H1 (cell line): Measurements from ENCODE around the gene CENATAC. TPM values are rescaled to one million over a fixed set of nuclear protein-coding genes. Genes with fewer than 3 reads are reported as not detected.

Source experiments
- CTCF ChIA-PET: fragments of 300-600 bp; sonication (Branson Sonifier 250); formaldehyde crosslinking; loops from one replicate; lab custom pipeline; 2021; ENCODE audit not compliant: partially characterized antibody; lab: Charles Lee
- POLR2A ChIA-PET: fragments of 300-600 bp; sonication (Branson Sonifier 250); formaldehyde crosslinking; loops from one replicate; lab custom pipeline; 2021; ENCODE audit warnings: inconsistent platforms; ENCODE audit not compliant: partially characterized antibody; lab: Charles Lee
- DNase-seq, 2 experiments: peaks; one replicate each; pipeline versions ENCODE4 v3.0.0 to v3.0.0-alpha.2; 2010 to 2022; ENCODE audit warnings: low spot score in 2 of 2, low read depth in 1 of 2, mixed read lengths in 1 of 2
- FAIRE-seq: peaks from 2 replicates; lab custom pipeline; 2011; peaks lifted over from hg19 to GRCh38; lab: Jason Lieb, UNC
- H2AFZ ChIP-seq: 2 replicates; pipeline ENCODE4 v1.8.1; 2012; ENCODE audit warnings: low read length, inconsistent platforms
- H2AK5ac ChIP-seq: 2 replicates; pipeline ENCODE4 v1.6.1; 2013; ENCODE audit warnings: low read depth, low read length
- H2BK120ac ChIP-seq: replicated peaks from 2 replicates; pipeline ENCODE3; 2013; ENCODE audit warnings: low read depth, low read length, inconsistent platforms
- H2BK12ac ChIP-seq: 2 replicates; pipeline ENCODE4 v1.6.1; 2013; ENCODE audit warnings: low read depth, low read length
- H2BK15ac ChIP-seq: 2 replicates; pipeline ENCODE4 v1.6.1; 2013; ENCODE audit warnings: low read length
- H2BK20ac ChIP-seq: 2 replicates; pipeline ENCODE4 v1.6.1; 2013; ENCODE audit warnings: low read length
- H2BK5ac ChIP-seq: 2 replicates; pipeline ENCODE4 v1.6.1; 2013; ENCODE audit warnings: low read depth, low read length
- H3K14ac ChIP-seq: 2 replicates; pipeline ENCODE4 v1.6.1; 2013; ENCODE audit warnings: inconsistent platforms; ENCODE audit not compliant: insufficient read length
- H3K18ac ChIP-seq: 2 replicates; pipeline ENCODE4 v1.6.1; 2013; ENCODE audit warnings: low read length; ENCODE audit errors: extremely low read depth
- H3K23ac ChIP-seq: 2 replicates; pipeline ENCODE4 v1.6.1; 2013; ENCODE audit warnings: inconsistent platforms; ENCODE audit not compliant: insufficient read length
- H3K23me2 ChIP-seq: 2 replicates; pipeline ENCODE4 v1.6.1; 2013; ENCODE audit warnings: low read depth, low read length
- H3K27ac ChIP-seq: 2 replicates; pipeline ENCODE4 v1.6.1; 2011; ENCODE audit warnings: low read depth, low read length, inconsistent platforms
- H3K27me3 ChIP-seq, 4 experiments: replicated peaks in 1 of 4; 1 replicate in 1 of 4; 2 replicates in 3 of 4; pipeline versions ENCODE4 v1.6.1 to v1.8.1; 2011 to 2013; ENCODE audit warnings: low read length in 3 of 4, mild to moderate bottlenecking in 3 of 4, inconsistent platforms in 2 of 4, mixed read lengths in 2 of 4, moderate library complexity in 1 of 4; ENCODE audit not compliant: control insufficient read depth in 3 of 4, insufficient read depth in 3 of 4; ENCODE audit errors: extremely low read depth in 1 of 4
- H3K36me3 ChIP-seq, 4 experiments: 2 replicates each; pipeline versions ENCODE4 v1.6.1 to v1.8.1; 2011 to 2013; ENCODE audit warnings: mild to moderate bottlenecking in 4 of 4, low read length in 3 of 4, moderate library complexity in 2 of 4, control low read depth in 1 of 4, inconsistent platforms in 1 of 4; ENCODE audit not compliant: insufficient read depth in 4 of 4, control insufficient read depth in 2 of 4
- H3K4ac ChIP-seq: replicated peaks from 2 replicates; pipeline ENCODE3; 2013; ENCODE audit warnings: low read length, low read depth, mixed read lengths, inconsistent platforms; ENCODE audit not compliant: insufficient read length
- H3K4me1 ChIP-seq, 4 experiments: replicated peaks in 1 of 4; 1 replicate in 1 of 4; 2 replicates in 3 of 4; pipeline versions ENCODE4 v1.6.1 to v1.8.1; 2011 to 2013; ENCODE audit warnings: low read length in 3 of 4, inconsistent platforms in 2 of 4, mixed read lengths in 1 of 4; ENCODE audit not compliant: insufficient read depth in 4 of 4, control insufficient read depth in 3 of 4
- H3K4me2 ChIP-seq, 2 experiments: 2 replicates each; pipeline versions ENCODE4 v1.6.1 to v1.8.1; 2011 to 2013; ENCODE audit warnings: low read depth in 2 of 2, low read length in 2 of 2, control low read depth in 1 of 2, inconsistent platforms in 1 of 2, mild to moderate bottlenecking in 1 of 2; ENCODE audit not compliant: insufficient read depth in 1 of 2
- H3K4me3 ChIP-seq, 4 experiments: fragments of 200-600, 300-600 bp in 1 of 4; sonication (generic), shearing (Covaris generic), sonication (Bioruptor Twin) in 1 of 4; 2 replicates each; pipeline versions ENCODE4 v1.5.1 to v1.8.1; 2011 to 2016; ENCODE audit warnings: low read length in 4 of 4, low read depth in 3 of 4, control low read depth in 2 of 4, inconsistent platforms in 2 of 4, mild to moderate bottlenecking in 2 of 4, mixed read lengths in 1 of 4, moderate library complexity in 1 of 4; ENCODE audit not compliant: insufficient read depth in 2 of 4; ENCODE audit errors: extremely low read depth in 1 of 4
- H3K56ac ChIP-seq: replicated peaks from 2 replicates; pipeline ENCODE3; 2013; ENCODE audit warnings: low read depth, mild to moderate bottlenecking, mixed read lengths, low read length, inconsistent platforms; ENCODE audit not compliant: insufficient read length
- H3K79me1 ChIP-seq: 2 replicates; pipeline ENCODE4 v1.6.1; 2013; ENCODE audit warnings: low read depth, low read length, control low read depth
- H3K79me2 ChIP-seq, 2 experiments: 2 replicates each; pipeline versions ENCODE4 v1.6.1 to v1.8.1; 2012 to 2013; ENCODE audit warnings: low read length in 2 of 2, mild to moderate bottlenecking in 2 of 2, inconsistent platforms in 1 of 2; ENCODE audit not compliant: insufficient read depth in 2 of 2, control insufficient read depth in 1 of 2
- H3K9ac ChIP-seq, 4 experiments: replicated peaks in 1 of 4; 1 replicate in 1 of 4; 2 replicates in 3 of 4; pipeline versions ENCODE4 v1.6.1 to v1.8.1; 2011 to 2013; ENCODE audit warnings: low read depth in 3 of 4, low read length in 3 of 4, control low read depth in 2 of 4, mild to moderate bottlenecking in 2 of 4, moderate library complexity in 2 of 4, inconsistent platforms in 1 of 4; ENCODE audit errors: extremely low read depth in 1 of 4
- H3K9me3 ChIP-seq, 2 experiments: 2 replicates each; pipeline versions ENCODE4 v1.6.1 to v1.8.1; 2012 to 2013; ENCODE audit warnings: mild to moderate bottlenecking in 2 of 2, moderate library complexity in 2 of 2, control low read depth in 1 of 2, inconsistent platforms in 1 of 2, low read depth in 1 of 2, low read length in 1 of 2, mixed read lengths in 1 of 2; ENCODE audit not compliant: insufficient read depth in 2 of 2
- H4K20me1 ChIP-seq, 2 experiments: replicated peaks in 1 of 2; 2 replicates each; pipeline versions ENCODE3 to v1.8.1; 2011 to 2013; ENCODE audit warnings: inconsistent platforms in 2 of 2, low read length in 2 of 2, mild to moderate bottlenecking in 1 of 2; ENCODE audit not compliant: insufficient read depth in 2 of 2, control insufficient read depth in 1 of 2
- H4K5ac ChIP-seq: 2 replicates; pipeline ENCODE4 v1.6.1; 2013; ENCODE audit warnings: low read length, low read depth, mixed read lengths, inconsistent platforms; ENCODE audit not compliant: insufficient read length
- H4K8ac ChIP-seq: 2 replicates; pipeline ENCODE4 v1.8.0; 2013; ENCODE audit warnings: mild to moderate bottlenecking, moderate library complexity, low read length, inconsistent platforms; ENCODE audit not compliant: insufficient read depth; ENCODE audit errors: extremely low read depth
- H4K91ac ChIP-seq: replicated peaks from 2 replicates; pipeline ENCODE3; 2013; ENCODE audit warnings: low read length, mixed read lengths, inconsistent platforms; ENCODE audit not compliant: insufficient read length
- CREB1 ChIP-seq: IDR thresholded peaks from 2 replicates; pipeline ENCODE4 v1.6.1; 2012; ENCODE audit warnings: inconsistent platforms
- CTCF ChIP-seq, 3 experiments: IDR thresholded peaks; 1 replicate in 2 of 3; 2 replicates in 1 of 3; pipeline versions ENCODE4 v1.5.1 to v1.6.1; 2011; ENCODE audit warnings: low read length in 3 of 3, mild to moderate bottlenecking in 3 of 3, inconsistent platforms in 2 of 3, low read depth in 1 of 3, moderate library complexity in 1 of 3; ENCODE audit not compliant: insufficient read depth in 1 of 3; ENCODE audit errors: control extremely low read depth in 1 of 3
- NANOG ChIP-seq: IDR thresholded peaks from 2 replicates; pipeline ENCODE4 v1.6.1; 2011; ENCODE audit warnings: low read length, low read depth, mild to moderate bottlenecking, inconsistent platforms; ENCODE audit not compliant: insufficient read depth, poor library complexity, severe bottlenecking
- NRF1 ChIP-seq: IDR thresholded peaks from 2 replicates; pipeline ENCODE4 v1.6.1; 2011; ENCODE audit warnings: mild to moderate bottlenecking, low read depth, low read length, improper control_type of control experiment
- RAD21 ChIP-seq, 2 experiments: IDR thresholded peaks in 1 of 2; conservative IDR thresholded peaks in 1 of 2; 2 replicates each; pipeline ENCODE4 v1.6.1; 2011; ENCODE audit warnings: low read depth in 2 of 2, low read length in 2 of 2, improper control_type of control experiment in 1 of 2, inconsistent platforms in 1 of 2, mild to moderate bottlenecking in 1 of 2, moderate library complexity in 1 of 2
- WGBS, 2 experiments: shearing (Covaris generic) in 1 of 2; methylation state at CpG; one replicate each; pipeline versions ENCODE4 v1.1.6 to v1.1.7; 2013 to 2015; ENCODE audit warnings: low lambda C conversion rate in 2 of 2, mixed read lengths in 2 of 2, inconsistent platforms in 1 of 2, low coverage in 1 of 2, missing lambda C conversion rate in 1 of 2; ENCODE audit not compliant: insufficient replicate concordance in 2 of 2, insufficient coverage in 1 of 2, insufficient read length in 1 of 2; ENCODE audit errors: extremely low coverage in 1 of 2, missing lambda C conversion rate in 1 of 2; 5-methylcytosine and 5-hydroxymethylcytosine counted together
- polyA plus RNA-seq, 7 experiments: library from polyadenylated mRNA; depleted of rRNA in 3 of 7; stranded (reverse) in 5 of 7; unstranded in 2 of 7; fragments of >200 nt in 5 of 7; fragments of 200-250 nt in 2 of 7; gene quantifications; 1 replicate in 5 of 7; 2 replicates in 1 of 7; 4 replicates in 1 of 7; pipeline versions ENCODE4 v1.2.1 to v1.2.3, GENCODE V29; 2011 to 2013; ENCODE audit warnings: missing spikeins in 2 of 7, mixed read lengths in 2 of 7
- total RNA-seq: library from RNA; stranded (reverse); fragmentation: NEBNext Ultra II Directional; extraction: Animal tissue kit (Norgen Biotek cat#: 25700); gene quantifications from 2 replicates; pipeline ENCODE4 v1.2.1, GENCODE V29; 2021

CENATAC gene
- total and polyA plus RNA-seq, 2 of the 8 experiments (the other 6 are each of a cell fraction or from before 2014, with no cell fraction given): 22.7 to 36.4 TPM

GRCh38 chr11:119065369-119065768, 67.4 kb downstream of the CENATAC start:
- ChIA-PET POLR2A (interaction anchor here (0.8 to 1.5 kb wide), 5 partner anchors 9 to 50 kb away, joined by 3 to 4 read pairs (median 3); partner anchors contain the start of genes HYOU1, RPS25 and TRAPPC4), CTCF (interaction anchor here (1.0 to 1.4 kb wide), 4 partner anchors 20 to 272 kb away, joined by 3 to 4 read pairs (median 3); no protein-coding TSS in a partner anchor)
- no peaks in the 10 kb centered on the region; the same call in 1 of the 2 replicates for H3K23me2 ChIP-seq
- no peak for DNase-seq
- no peak overlapping the region for H3K4ac ChIP-seq
- no peaks in the 10 kb centered on the region; a peak in 1 of 7 replicates for H3K4me1 ChIP-seq
- no peaks in the 10 kb centered on the region for H3K27me3 ChIP-seq
- no peaks in the 10 kb centered on the region; the same call in 1 of the 2 replicates for H3K79me1 ChIP-seq
- no peak overlapping the region for H2BK5ac ChIP-seq
- no peak overlapping the region for H2AFZ ChIP-seq
- no peak overlapping the region for H3K23ac ChIP-seq
- H2BK15ac ChIP-seq: no peak overlapping the region
- no peak overlapping the region for H3K4me2 ChIP-seq
- no peaks in the 10 kb centered on the region for H4K20me1 ChIP-seq
- H2BK20ac ChIP-seq: no peak overlapping the region
- H3K9me3 ChIP-seq: no peaks in the 10 kb centered on the region
- no peak overlapping the region for H4K8ac ChIP-seq
- H3K4me3 ChIP-seq: no peak overlapping the region
- no peak overlapping the region for H3K18ac ChIP-seq
- H2BK12ac ChIP-seq: no peak overlapping the region
- no peak overlapping the region for H3K56ac ChIP-seq
- H3K14ac ChIP-seq: no peak overlapping the region
- no peak overlapping the region for H2BK120ac ChIP-seq
- 0 out of 2 replicates have a peak, but pooled peaks have one; percentile 14 for TF ChIP-seq CREB1
- TF ChIP-seq NANOG: no peak
- peak; percentile 36 to 46 for TF ChIP-seq RAD21 (IDR thresholded peaks at IDR 0.05 in 1 of 2, conservative IDR thresholded peaks at IDR 0.05 in 1 of 2; ENCODE audit: low read depth in 2 of 2, low read length in 2 of 2)
- no peak for TF ChIP-seq NRF1
- TF ChIP-seq CTCF (IDR thresholded peaks at IDR 0.05; ENCODE audit: control extremely low read depth in 1 of 3, insufficient read depth in 1 of 3, low read depth in 1 of 3, low read length in 3 of 3): peak; percentile 45 to 73 (median 49)
- no peak overlapping the region for H3K27ac ChIP-seq
- no peak overlapping the region for H3K9ac ChIP-seq
- no peak for FAIRE-seq
- H2AK5ac ChIP-seq: no peak overlapping the region
- 49% methylated on average over 4 of the region's 4 CpGs; no CpG with 5 or more reads in 1 of the 2 experiments for WGBS, 2 experiments
- H4K5ac ChIP-seq: no peak overlapping the region
- H4K91ac ChIP-seq: no peak overlapping the region
- H3K36me3 ChIP-seq: peaks cover 0 to 5% (median 4%) of the 10 kb centered on the region in 4 experiments; a peak in 5 of 8 replicates
- H3K79me2 ChIP-seq: peaks cover 0 to 13% of the 10 kb centered on the region in 2 experiments; a peak in 2 of 4 replicates
